Muscle of back (tissue), 11 donors: ENCODE measurements around the gene DNAJC30. TPM values are rescaled to one million over a fixed set of nuclear protein-coding genes. Genes with fewer than 3 reads are reported as not detected.
A peak's percentile ranks its signal among the peaks of the same experiment; 100 is the strongest.
"Not testable (repeated sequence)": the region's sequence is repeated elsewhere in the genome, so short reads cannot be mapped to it uniquely, and the experiment has no call there.

Source experiments
- DNase-seq, 3 donors: peaks; one replicate each; pipeline versions ENCODE4 v3.0.0 to v3.0.0-alpha.2; 2013
- polyA plus RNA-seq, 10 donors: library from polyadenylated mRNA; unstranded; fragments of 120-200 nt; gene quantifications; one replicate each; pipeline ENCODE4 v1.2.1, GENCODE V29; 2013; ENCODE audit not compliant: insufficient read length in 10 of 10

The DNAJC30 gene
- polyA plus RNA-seq, 10 donors: 5.6 to 7.4 (median 6.6) TPM

- DNase-seq: not testable (repeated sequence)
Observed at GRCh38 chr7:73713319-73713718, 30.1 kb upstream of the DNAJC30 start.

GRCh38 chr7:73712773-73713172 lies 29.5 kb upstream of the DNAJC30 start:
- DNase-seq: no peak

- no peak for DNase-seq
Observed at GRCh38 chr7:73708961-73709549, 25.8 kb upstream of the DNAJC30 start.

- no peak for DNase-seq
Observed at GRCh38 chr7:73707045-73707631, 23.9 kb upstream of the DNAJC30 start.

- no peak for DNase-seq
Observed at GRCh38 chr7:73706126-73707044, 23.1 kb upstream of the DNAJC30 start.

- no peak for DNase-seq
Observed at GRCh38 chr7:73705551-73705920, 22.3 kb upstream of the DNAJC30 start.

GRCh38 chr7:73704640-73705550 lies 21.6 kb upstream of the DNAJC30 start:
- peak in 2 of 3 donors; percentile 43 to 75 for DNase-seq

- DNase-seq: peak; percentile 71 to 88 (median 72)
Observed at GRCh38 chr7:73703757-73704639, 20.7 kb upstream of the DNAJC30 start.

GRCh38 chr7:73703225-73703624 lies 20.0 kb upstream of the DNAJC30 start:
- no peak for DNase-seq

- DNase-seq: no peak
Observed at GRCh38 chr7:73702665-73703064, 19.4 kb upstream of the DNAJC30 start.

- DNase-seq: no peak
Observed at GRCh38 chr7:73702226-73702625, 19.0 kb upstream of the DNAJC30 start.

- peak in 2 of 3 donors; percentile 39 to 41 for DNase-seq
Observed at GRCh38 chr7:73701357-73701995, 18.2 kb upstream of the DNAJC30 start.

- no peak for DNase-seq
Observed at GRCh38 chr7:73700581-73701134, 17.4 kb upstream of the DNAJC30 start.

GRCh38 chr7:73700069-73700423 lies 16.8 kb upstream of the DNAJC30 start:
- DNase-seq: no peak

- DNase-seq: no peak
Observed at GRCh38 chr7:73699370-73700068, 16.3 kb upstream of the DNAJC30 start.

- DNase-seq: no peak
Observed at GRCh38 chr7:73698410-73698809, 15.2 kb upstream of the DNAJC30 start.

GRCh38 chr7:73696372-73696771 lies 13.1 kb upstream of the DNAJC30 start:
- DNase-seq: no peak

- no peak for DNase-seq
Observed at GRCh38 chr7:73690646-73691045, 7.4 kb upstream of the DNAJC30 start.

- DNase-seq: no peak
Observed at GRCh38 chr7:73688288-73688687, 5.0 kb upstream of the DNAJC30 start.
